ENCODE results near the gene INPP5B.

INPP5B gene

GRCh38 chr1:37844536-37844935 is 102.3 kb downstream of the INPP5B start:
- Mint-ChIP-seq H3K36me3 (peaks cover 18% of the 10 kb centered on the region), H3K4me1 (peaks cover 34% of the 10 kb centered on the region), H3K4me3 (no peak overlapping the region), H3K27ac (no peak overlapping the region), H3K9me3 (no peaks in the 10 kb centered on the region), H3K27me3 (no peaks in the 10 kb centered on the region)
- DNase-seq (ENCODE audit: low spot score in 2 of 2) (no peak), ATAC-seq (ENCODE audit: low read depth) (no peak)

- Mint-ChIP-seq H3K27ac (no peak overlapping the region), H3K9me3 (no peaks in the 10 kb centered on the region), H3K36me3 (peaks cover 21% of the 10 kb centered on the region), H3K27me3 (no peaks in the 10 kb centered on the region), H3K4me3 (no peak overlapping the region), H3K4me1 (peaks cover 24% of the 10 kb centered on the region)
- DNase-seq (ENCODE audit: low spot score in 2 of 2): no peak
- no peak for ATAC-seq (ENCODE audit: low read depth)
These were observed 105.2 kb downstream of the INPP5B start for GRCh38 chr1:37841652-37842051.

- Mint-ChIP-seq H3K27ac (no peak overlapping the region), H3K36me3 (peaks cover 21% of the 10 kb centered on the region), H3K4me1 (peaks cover 21% of the 10 kb centered on the region), H3K4me3 (no peak overlapping the region), H3K27me3 (no peaks in the 10 kb centered on the region), H3K9me3 (no peaks in the 10 kb centered on the region)
- no peak for DNase-seq (ENCODE audit: low spot score in 2 of 2)
- no peak for ATAC-seq (ENCODE audit: low read depth)
These were observed 106.1 kb downstream of the INPP5B start for GRCh38 chr1:37840711-37841110.

GRCh38 chr1:37839676-37840075 is 107.2 kb downstream of the INPP5B start:
- H3K9me3 Mint-ChIP-seq: no peaks in the 10 kb centered on the region
- H3K27me3 Mint-ChIP-seq: no peaks in the 10 kb centered on the region
- no peak overlapping the region for H3K27ac Mint-ChIP-seq
- H3K36me3 Mint-ChIP-seq: peaks cover 25% of the 10 kb centered on the region
- peaks cover 15% of the 10 kb centered on the region for H3K4me1 Mint-ChIP-seq
- ATAC-seq (ENCODE audit: low read depth): no peak
- no peak for DNase-seq (ENCODE audit: low spot score in 2 of 2)
- H3K4me3 Mint-ChIP-seq: no peak overlapping the region

GRCh38 chr1:37836788-37837187 is 110.1 kb downstream of the INPP5B start:
- Mint-ChIP-seq H3K4me1 (peaks cover 4% of the 10 kb centered on the region), H3K27ac (no peak overlapping the region), H3K27me3 (no peaks in the 10 kb centered on the region), H3K9me3 (no peaks in the 10 kb centered on the region), H3K36me3 (peaks cover 26% of the 10 kb centered on the region), H3K4me3 (no peak overlapping the region)
- DNase-seq (ENCODE audit: low spot score in 2 of 2) (no peak), ATAC-seq (ENCODE audit: low read depth) (no peak)

- Mint-ChIP-seq H3K27ac (no peak overlapping the region), H3K36me3 (peaks cover 30% of the 10 kb centered on the region), H3K4me3 (no peak overlapping the region), H3K4me1 (peaks cover 2% of the 10 kb centered on the region), H3K9me3 (no peaks in the 10 kb centered on the region), H3K27me3 (no peaks in the 10 kb centered on the region)
- no peak for DNase-seq (ENCODE audit: low spot score in 2 of 2)
- ATAC-seq (ENCODE audit: low read depth): no peak
These were observed 115.0 kb downstream of the INPP5B start for GRCh38 chr1:37831809-37832208.

- Mint-ChIP-seq H3K27me3 (no peaks in the 10 kb centered on the region), H3K4me3 (no peak overlapping the region), H3K27ac (no peak overlapping the region), H3K4me1 (peaks cover 2% of the 10 kb centered on the region), H3K36me3 (peaks cover 30% of the 10 kb centered on the region), H3K9me3 (no peaks in the 10 kb centered on the region)
- no peak for DNase-seq (ENCODE audit: low spot score in 2 of 2)
- no peak for ATAC-seq (ENCODE audit: low read depth)
These were observed 115.7 kb downstream of the INPP5B start for GRCh38 chr1:37831109-37831508.

GRCh38 chr1:37828410-37829074 is 118.3 kb downstream of the INPP5B start:
- H3K36me3 Mint-ChIP-seq: peaks cover 20% of the 10 kb centered on the region
- no peak for ATAC-seq (ENCODE audit: low read depth)

GRCh38 chr1:37825506-37825905 is 121.3 kb downstream of the INPP5B start:
- Mint-ChIP-seq H3K27me3 (no peaks in the 10 kb centered on the region), H3K36me3 (peaks cover 22% of the 10 kb centered on the region), H3K27ac (peak overlapping the region; percentile 45), H3K4me3 (no peak overlapping the region), H3K9me3 (no peaks in the 10 kb centered on the region), H3K4me1 (peaks cover 2% of the 10 kb centered on the region)
- ATAC-seq (ENCODE audit: low read depth) (no peak), DNase-seq (ENCODE audit: low spot score in 2 of 2) (no peak)

More at GRCh38 chr1:37828410-37829074, 118.3 kb downstream of the INPP5B start:
- no peaks in the 10 kb centered on the region for H3K9me3 Mint-ChIP-seq
- no peaks in the 10 kb centered on the region for H3K27me3 Mint-ChIP-seq
- no peak overlapping the region for H3K4me3 Mint-ChIP-seq
- H3K27ac Mint-ChIP-seq: no peak overlapping the region
- no peak for DNase-seq (ENCODE audit: low spot score in 2 of 2)
- H3K4me1 Mint-ChIP-seq: peaks cover 2% of the 10 kb centered on the region

GRCh38 chr1:37824001-37824400 is 122.9 kb downstream of the INPP5B start:
- no peaks in the 10 kb centered on the region for H3K27me3 Mint-ChIP-seq
- peaks cover 25% of the 10 kb centered on the region for H3K36me3 Mint-ChIP-seq

GRCh38 chr1:37822906-37823815 is 123.7 kb downstream of the INPP5B start:
- no peak overlapping the region for H3K4me3 Mint-ChIP-seq
- ATAC-seq (ENCODE audit: low read depth) (no peak), DNase-seq (ENCODE audit: low spot score in 2 of 2) (no peak)
- H3K27me3 Mint-ChIP-seq: no peaks in the 10 kb centered on the region
- H3K9me3 Mint-ChIP-seq: no peaks in the 10 kb centered on the region
- no peak overlapping the region for H3K27ac Mint-ChIP-seq
- peaks cover 6% of the 10 kb centered on the region for H3K4me1 Mint-ChIP-seq
- H3K36me3 Mint-ChIP-seq: peaks cover 28% of the 10 kb centered on the region

More at GRCh38 chr1:37824001-37824400, 122.9 kb downstream of the INPP5B start:
- DNase-seq (ENCODE audit: low spot score in 2 of 2) (no peak), ATAC-seq (ENCODE audit: low read depth) (no peak)
- no peak overlapping the region for H3K27ac Mint-ChIP-seq
- no peaks in the 10 kb centered on the region for H3K9me3 Mint-ChIP-seq
- H3K4me1 Mint-ChIP-seq: peaks cover 6% of the 10 kb centered on the region
- no peak overlapping the region for H3K4me3 Mint-ChIP-seq

GRCh38 chr1:37821481-37821880 is 125.4 kb downstream of the INPP5B start:
- Mint-ChIP-seq H3K27me3 (no peaks in the 10 kb centered on the region), H3K36me3 (peaks cover 27% of the 10 kb centered on the region), H3K27ac (no peak overlapping the region), H3K4me3 (no peak overlapping the region), H3K4me1 (peaks cover 6% of the 10 kb centered on the region), H3K9me3 (no peaks in the 10 kb centered on the region)
- no peak for ATAC-seq (ENCODE audit: low read depth)
- no peak for DNase-seq (ENCODE audit: low spot score in 2 of 2)

GRCh38 chr1:37817481-37817880 is 129.4 kb downstream of the INPP5B start:
- Mint-ChIP-seq H3K9me3 (no peaks in the 10 kb centered on the region), H3K36me3 (peaks cover 28% of the 10 kb centered on the region), H3K27ac (peak overlapping the region; percentile 8), H3K27me3 (no peaks in the 10 kb centered on the region), H3K4me3 (no peak overlapping the region), H3K4me1 (peaks cover 9% of the 10 kb centered on the region)
- ATAC-seq (ENCODE audit: low read depth) (no peak), DNase-seq (ENCODE audit: low spot score in 2 of 2) (no peak)

- peaks cover 15% of the 10 kb centered on the region for H3K36me3 Mint-ChIP-seq
- ATAC-seq (ENCODE audit: low read depth) (no peak), DNase-seq (ENCODE audit: low spot score in 2 of 2) (no peak)
- H3K27me3 Mint-ChIP-seq: no peaks in the 10 kb centered on the region
- H3K4me3 Mint-ChIP-seq: no peak overlapping the region
- H3K27ac Mint-ChIP-seq: no peak overlapping the region
- H3K9me3 Mint-ChIP-seq: no peaks in the 10 kb centered on the region
- peaks cover 17% of the 10 kb centered on the region for H3K4me1 Mint-ChIP-seq
These were observed 132.6 kb downstream of the INPP5B start for GRCh38 chr1:37814252-37814651.

Data from memory B cell (primary cell).